Mesothelial cell of epicardium (in vitro differentiated cells): ENCODE measurements around the gene AATK. TPM values are rescaled to one million over a fixed set of nuclear protein-coding genes. Genes with fewer than 3 reads are reported as not detected.
A peak's percentile ranks its signal among the peaks of the same experiment; 100 is the strongest.
"Not testable (repeated sequence)": the region's sequence is repeated elsewhere in the genome, so short reads cannot be mapped to it uniquely, and the experiment has no call there.

Experiments used
- DNase-seq, 2 experiments: peaks; one replicate each; pipeline ENCODE4 v3.0.0; 2021; ENCODE audit warnings: low spot score in 2 of 2; ENCODE audit not compliant: unreplicated experiment in 2 of 2
- H3K27ac Mint-ChIP-seq: 2 replicates; pipeline ENCODE4 v1.8.0; 2021; ENCODE audit warnings: mixed read lengths
- H3K27me3 Mint-ChIP-seq: 2 replicates; pipeline ENCODE4 v1.8.0; 2021; ENCODE audit warnings: low read depth, mixed read lengths
- H3K36me3 Mint-ChIP-seq: 2 replicates; pipeline ENCODE4 v1.8.0; 2021; ENCODE audit warnings: mixed read lengths
- H3K4me1 Mint-ChIP-seq: 2 replicates; pipeline ENCODE4 v1.8.0; 2021; ENCODE audit warnings: mixed read lengths
- H3K4me3 Mint-ChIP-seq: 2 replicates; pipeline ENCODE4 v1.8.0; 2021; ENCODE audit warnings: mild to moderate bottlenecking, moderate library complexity, mixed read lengths
- H3K9me3 Mint-ChIP-seq: 2 replicates; pipeline ENCODE4 v1.8.0; 2021; ENCODE audit warnings: mixed read lengths
- total RNA-seq: library from RNA; stranded (reverse); gene quantifications from 3 replicates; pipeline ENCODE4 v1.2.1, GENCODE V29; 2021
- TF ChIP-seq, protein P1 (sequence below): fragments of 200-600 bp; sonication (generic); IDR thresholded peaks from one replicate; pipeline ENCODE4 v1.5.0; 2021; ENCODE audit warnings: antibody characterized with exemption; ENCODE audit not compliant: unreplicated experiment

AATK gene
- total RNA-seq, 1 donor from 2014 or later = 17.3 TPM

DNA sequence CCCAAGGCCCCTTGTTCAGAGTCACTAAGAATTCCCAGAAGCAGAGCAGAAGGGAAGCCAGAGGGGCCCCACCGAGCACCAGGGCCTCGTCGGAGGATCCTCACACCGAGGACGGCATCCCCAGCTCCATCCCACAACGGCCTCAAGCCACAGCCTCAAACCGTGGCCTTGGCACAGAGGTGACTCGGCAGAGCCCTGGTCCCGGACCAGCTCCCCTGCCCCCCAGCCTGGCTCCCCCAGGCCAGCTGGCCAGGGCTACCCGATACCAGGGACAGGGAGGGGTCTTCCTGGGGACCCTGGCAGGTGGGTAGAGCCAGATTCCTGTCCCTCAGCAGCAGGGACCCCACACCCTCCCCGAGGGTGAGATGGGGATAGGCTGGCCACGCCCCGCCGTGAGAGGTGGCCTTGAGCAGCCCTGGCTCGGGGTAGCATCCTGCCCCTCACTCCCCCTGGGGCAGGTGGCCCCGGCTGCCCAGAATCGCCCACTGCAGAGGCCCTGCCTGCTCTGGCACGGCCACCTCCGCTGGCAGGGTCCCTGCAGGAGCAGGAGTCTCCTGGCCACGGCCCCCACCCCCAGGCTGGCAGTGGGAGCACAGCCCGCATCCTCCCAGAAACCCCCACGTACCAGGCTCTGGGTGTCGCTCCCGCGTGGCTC, 6.3 kb downstream of the AATK start:
- H3K36me3 Mint-ChIP-seq = no peaks in the 10 kb centered on the region
- H3K4me1 Mint-ChIP-seq = peaks cover 6% of the 10 kb centered on the region
- no peak for DNase-seq
- no peak overlapping the region for H3K27ac Mint-ChIP-seq
- TF ChIP-seq, protein P1, sequence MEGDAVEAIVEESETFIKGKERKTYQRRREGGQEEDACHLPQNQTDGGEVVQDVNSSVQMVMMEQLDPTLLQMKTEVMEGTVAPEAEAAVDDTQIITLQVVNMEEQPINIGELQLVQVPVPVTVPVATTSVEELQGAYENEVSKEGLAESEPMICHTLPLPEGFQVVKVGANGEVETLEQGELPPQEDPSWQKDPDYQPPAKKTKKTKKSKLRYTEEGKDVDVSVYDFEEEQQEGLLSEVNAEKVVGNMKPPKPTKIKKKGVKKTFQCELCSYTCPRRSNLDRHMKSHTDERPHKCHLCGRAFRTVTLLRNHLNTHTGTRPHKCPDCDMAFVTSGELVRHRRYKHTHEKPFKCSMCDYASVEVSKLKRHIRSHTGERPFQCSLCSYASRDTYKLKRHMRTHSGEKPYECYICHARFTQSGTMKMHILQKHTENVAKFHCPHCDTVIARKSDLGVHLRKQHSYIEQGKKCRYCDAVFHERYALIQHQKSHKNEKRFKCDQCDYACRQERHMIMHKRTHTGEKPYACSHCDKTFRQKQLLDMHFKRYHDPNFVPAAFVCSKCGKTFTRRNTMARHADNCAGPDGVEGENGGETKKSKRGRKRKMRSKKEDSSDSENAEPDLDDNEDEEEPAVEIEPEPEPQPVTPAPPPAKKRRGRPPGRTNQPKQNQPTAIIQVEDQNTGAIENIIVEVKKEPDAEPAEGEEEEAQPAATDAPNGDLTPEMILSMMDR = no peak
- no peaks in the 10 kb centered on the region for H3K9me3 Mint-ChIP-seq
- no peak overlapping the region for H3K4me3 Mint-ChIP-seq
- H3K27me3 Mint-ChIP-seq = peaks cover 3% of the 10 kb centered on the region

DNA sequence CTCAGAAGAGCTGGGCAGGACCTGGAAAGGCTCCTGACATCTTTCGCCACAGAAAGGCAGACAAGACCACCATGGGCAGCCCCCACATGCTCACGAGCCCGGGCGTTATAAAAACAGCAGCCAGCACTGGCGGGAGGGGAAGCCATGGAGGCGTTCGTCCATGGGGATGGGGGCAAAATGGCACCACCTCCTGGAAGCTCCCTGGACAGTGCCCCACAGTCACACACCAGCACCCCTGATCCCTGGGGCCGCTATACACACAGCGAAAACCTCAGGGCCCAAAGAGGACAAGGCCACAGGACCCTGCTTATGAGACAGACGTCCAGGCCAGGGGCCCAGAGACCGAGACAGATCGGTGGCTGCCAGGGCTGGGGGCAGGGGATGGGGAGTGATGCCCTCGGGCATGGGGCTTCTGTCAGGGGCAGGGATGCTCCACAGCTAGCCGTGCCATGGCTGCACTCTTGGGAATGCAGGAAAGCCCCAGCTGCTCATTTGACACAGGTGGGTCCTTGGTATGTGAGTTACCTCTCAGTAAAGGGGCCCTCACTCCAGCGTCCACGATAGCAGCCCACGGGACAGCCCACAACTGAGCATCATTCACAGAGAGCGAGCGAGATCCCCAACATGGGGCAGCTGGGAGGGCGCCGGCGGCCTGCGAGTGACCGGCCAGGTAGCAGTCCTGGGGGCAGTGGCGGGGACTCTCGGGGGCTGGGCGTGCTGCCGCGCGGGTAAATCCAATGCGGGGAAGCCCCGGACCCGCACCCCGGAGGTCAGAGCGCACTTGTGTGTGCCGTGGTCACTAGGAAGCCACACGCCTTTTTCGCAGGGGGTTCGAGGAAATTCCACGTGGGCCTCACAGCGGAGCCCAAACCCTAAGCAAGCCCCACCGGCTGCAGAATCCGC, 7.1 kb downstream of the AATK start:
- Mint-ChIP-seq H3K4me1 (no peaks in the 10 kb centered on the region), H3K27me3 (peaks cover 4% of the 10 kb centered on the region), H3K4me3 (no peak overlapping the region), H3K9me3 (no peaks in the 10 kb centered on the region), H3K36me3 (no peaks in the 10 kb centered on the region), H3K27ac (no peak overlapping the region)
- TF ChIP-seq, protein P1 = no peak
- peak in 1 of 2 experiments; percentile 17 for DNase-seq

DNA sequence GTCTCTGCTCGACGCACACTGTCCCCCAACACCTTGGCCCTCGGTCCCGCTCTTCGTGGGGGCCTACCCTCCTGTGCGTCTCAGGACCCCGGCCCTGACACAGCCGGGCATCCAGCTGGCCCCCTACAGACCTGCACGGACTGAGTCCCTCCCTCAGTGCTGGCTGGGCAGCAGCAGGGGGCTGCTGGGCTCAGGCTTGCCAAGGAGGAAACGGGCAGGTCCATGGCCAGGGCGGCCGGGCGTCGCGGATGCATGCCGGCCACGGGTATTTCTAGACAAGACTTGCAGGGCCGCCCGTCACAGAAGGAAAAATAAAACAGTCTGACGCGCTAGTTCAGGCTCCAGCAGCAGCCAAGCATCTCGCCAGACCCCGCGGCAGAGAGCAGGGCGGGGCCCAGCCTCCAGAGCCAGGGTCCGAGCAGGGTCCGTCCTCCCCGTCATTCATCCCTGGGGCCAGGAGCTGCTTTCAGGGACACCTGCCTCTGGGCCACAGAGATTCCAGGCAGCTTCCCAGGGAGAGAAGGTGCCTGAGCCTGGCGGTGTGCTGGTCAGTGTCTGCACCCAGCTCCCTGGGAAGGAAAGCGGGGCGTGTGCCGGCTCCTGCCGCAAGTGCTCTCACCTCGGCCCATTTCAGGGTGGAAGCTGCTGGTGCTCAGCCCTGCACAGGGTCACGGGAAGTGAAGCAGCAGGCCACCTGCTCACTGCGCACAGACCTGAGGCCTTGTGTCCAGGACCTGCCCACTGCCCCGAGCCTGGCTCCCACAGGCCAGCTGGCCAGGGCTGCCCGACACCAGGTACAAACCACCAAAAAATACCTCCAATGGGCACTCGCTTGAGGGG, 8.0 kb downstream of the AATK start:
- DNase-seq = no peak
- TF ChIP-seq, protein P1 = no peak
- H3K36me3 Mint-ChIP-seq = no peaks in the 10 kb centered on the region
- peaks cover 7% of the 10 kb centered on the region for H3K27me3 Mint-ChIP-seq
- H3K4me1 Mint-ChIP-seq = no peaks in the 10 kb centered on the region
- no peak overlapping the region for H3K27ac Mint-ChIP-seq
- H3K9me3 Mint-ChIP-seq = no peaks in the 10 kb centered on the region
- no peak overlapping the region for H3K4me3 Mint-ChIP-seq

DNA sequence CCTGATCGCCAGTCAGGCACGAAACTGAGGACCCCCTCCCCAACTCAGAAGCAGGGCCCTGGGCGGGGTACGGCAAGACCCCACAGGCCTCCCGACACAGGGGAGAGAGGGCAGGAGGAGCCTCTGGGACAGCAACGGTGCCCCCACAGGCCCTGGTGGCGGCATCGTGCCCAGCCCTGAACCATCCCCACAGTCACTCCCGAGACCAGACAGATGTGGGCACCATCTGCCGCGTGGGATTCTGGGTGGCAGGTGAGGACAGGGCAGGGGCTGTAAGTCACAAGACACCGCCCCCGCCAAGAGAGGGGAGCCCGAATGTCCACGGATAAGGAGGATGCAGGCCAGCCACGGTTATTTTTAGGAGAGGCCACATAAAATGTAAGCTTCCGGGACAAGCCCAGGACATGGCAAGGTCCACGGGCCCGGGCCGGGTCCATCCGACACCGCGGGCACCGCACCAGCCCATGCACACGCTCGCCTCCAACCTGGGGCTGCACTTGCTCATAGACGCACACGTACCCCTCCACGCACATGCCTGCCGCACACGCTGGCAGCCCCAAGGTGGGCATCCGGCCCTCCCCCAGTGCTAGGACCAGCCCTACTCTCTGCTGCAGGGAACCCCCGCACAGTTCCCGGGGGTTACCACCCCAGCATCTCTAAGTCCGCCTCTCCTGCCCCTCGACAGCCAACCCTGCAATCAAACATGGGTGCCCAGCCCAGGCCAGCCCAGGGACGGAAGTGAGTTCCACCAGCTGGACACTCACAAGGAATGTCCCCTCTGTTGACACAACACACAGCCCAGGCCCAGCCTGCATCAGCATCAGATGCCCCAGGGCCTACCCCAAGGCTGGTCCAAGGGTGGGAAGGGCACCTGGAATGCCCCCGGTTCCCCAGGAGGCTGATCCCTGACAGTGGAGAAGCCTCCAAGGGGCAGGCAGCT, 8.9 kb downstream of the AATK start:
- H3K27me3 Mint-ChIP-seq = peaks cover 7% of the 10 kb centered on the region
- no peak overlapping the region for H3K27ac Mint-ChIP-seq
- H3K36me3 Mint-ChIP-seq = no peaks in the 10 kb centered on the region
- peak in 1 of 2 experiments; percentile 17 for DNase-seq
- no peaks in the 10 kb centered on the region for H3K9me3 Mint-ChIP-seq
- H3K4me3 Mint-ChIP-seq = no peak overlapping the region
- TF ChIP-seq, protein P1 = no peak
- no peaks in the 10 kb centered on the region for H3K4me1 Mint-ChIP-seq

DNA sequence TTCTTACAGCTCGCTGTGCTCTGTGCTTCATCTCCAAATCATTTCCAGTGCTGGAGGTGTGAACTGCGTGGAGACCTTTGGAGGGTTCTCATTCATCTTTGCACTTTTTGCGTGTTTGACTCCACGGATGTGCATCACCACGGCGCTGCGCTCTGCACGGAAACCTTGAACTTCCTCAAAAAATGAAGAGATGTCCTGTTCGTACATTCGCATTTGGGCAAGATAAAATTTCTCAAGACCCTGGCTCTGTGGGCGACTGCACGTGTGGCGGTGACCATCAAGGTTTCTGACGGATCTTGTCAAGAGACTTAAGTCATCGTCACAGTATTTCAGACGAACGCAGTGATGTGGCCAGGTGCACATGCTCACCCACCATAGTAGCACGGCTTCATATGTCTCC, 11.1 kb downstream of the AATK start:
- H3K9me3 Mint-ChIP-seq = no peaks in the 10 kb centered on the region
- no peaks in the 10 kb centered on the region for H3K36me3 Mint-ChIP-seq
- no peak overlapping the region for H3K27ac Mint-ChIP-seq
- H3K27me3 Mint-ChIP-seq = peaks cover 14% of the 10 kb centered on the region
- H3K4me1 Mint-ChIP-seq = no peaks in the 10 kb centered on the region
- TF ChIP-seq, protein P1 = no peak
- H3K4me3 Mint-ChIP-seq = no peak overlapping the region
- no peak for DNase-seq

DNA sequence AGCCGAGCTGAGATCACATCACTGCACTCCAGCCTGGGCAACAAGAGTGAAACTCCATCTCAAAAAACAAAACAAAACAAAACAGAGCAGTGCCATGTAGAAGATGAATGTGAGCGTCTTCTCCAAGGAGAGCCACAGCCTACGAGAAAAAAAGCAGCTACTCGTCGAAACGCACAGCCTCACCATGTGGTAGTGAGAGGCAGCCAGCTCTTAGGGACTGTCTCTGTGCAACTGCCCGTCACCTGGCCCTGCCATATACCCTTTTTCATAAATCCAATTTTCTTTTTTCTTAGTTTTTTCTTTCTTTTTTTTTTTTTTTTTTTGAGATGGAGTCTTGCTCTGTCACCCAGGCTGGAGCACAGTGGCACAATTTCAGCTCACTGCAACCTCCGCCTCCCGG, 12.0 kb downstream of the AATK start:
- H3K4me3 Mint-ChIP-seq, H3K36me3 Mint-ChIP-seq, DNase-seq, H3K27ac Mint-ChIP-seq, H3K4me1 Mint-ChIP-seq, H3K9me3 Mint-ChIP-seq: not testable (repeated sequence)
- peaks cover 14% of the 10 kb centered on the region for H3K27me3 Mint-ChIP-seq
